GM15510 (cell line): ENCODE measurements around the gene ISM1.

ENCODE experiments used
- POLR2A ChIP-seq: IDR thresholded peaks from 3 replicates; pipeline ENCODE4 v1.6.1; 2011; ENCODE audit warnings: borderline replicate concordance; ENCODE audit not compliant: insufficient read length; ENCODE audit errors: extremely low read depth

The ISM1 gene

DNA sequence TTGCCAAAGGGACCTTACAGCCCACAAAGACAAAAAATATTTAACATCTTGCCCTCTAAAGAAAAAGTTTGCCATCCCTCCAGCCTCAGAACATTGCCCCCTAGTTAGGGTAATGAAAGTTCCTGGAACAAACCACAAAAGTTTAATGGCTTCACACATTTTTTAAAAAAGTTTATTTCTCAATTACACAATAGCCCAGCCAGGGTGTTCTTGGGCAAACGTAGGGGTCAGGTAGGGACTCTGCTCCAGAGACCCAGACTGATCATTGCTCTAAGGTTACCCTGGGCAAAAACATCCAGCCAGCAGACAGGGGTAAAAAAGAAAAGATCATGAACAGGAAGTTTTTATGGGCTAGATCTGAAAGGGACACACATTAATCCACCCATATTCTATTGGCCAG, 4.5 kb upstream of the ISM1 start:
- TF ChIP-seq POLR2A = no peak

GRCh38 chr20:13219327-13220193, 1.5 kb upstream of the ISM1 start:
- TF ChIP-seq POLR2A = no peak

DNA sequence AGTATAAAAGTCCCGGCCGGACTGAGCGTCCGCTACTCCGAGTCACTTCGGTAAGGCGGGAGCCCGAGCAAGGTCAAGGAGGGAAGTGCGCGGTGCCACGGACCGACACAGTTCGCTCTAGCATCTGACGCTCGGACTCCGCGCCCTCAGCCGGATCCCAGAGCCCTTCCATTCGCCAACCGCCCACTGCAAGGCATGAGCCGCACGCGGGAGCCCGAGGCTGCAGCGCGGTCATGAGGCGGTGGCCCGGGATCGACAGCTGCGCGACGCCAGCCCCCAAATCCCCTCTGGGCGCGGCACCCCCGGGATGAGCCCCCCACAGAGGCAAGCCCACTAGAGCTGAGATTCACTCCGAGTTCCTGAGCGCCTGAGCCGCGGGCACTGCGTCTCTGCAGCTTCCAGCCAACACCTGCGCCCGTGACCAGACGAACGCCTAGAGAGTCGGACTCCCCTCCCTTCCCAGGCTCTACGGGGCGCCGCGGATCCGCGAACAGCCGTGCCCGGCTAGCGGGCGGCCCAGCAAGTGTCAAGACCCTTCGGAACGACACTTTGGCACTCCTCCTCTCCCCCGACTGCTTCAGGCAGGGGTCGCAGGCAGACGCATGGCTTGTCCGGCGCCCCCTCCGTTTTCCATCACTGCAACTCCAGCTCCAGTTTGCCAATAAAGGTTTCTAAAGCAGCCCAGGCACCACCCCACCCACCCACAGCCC, 725 bp upstream of the ISM1 start:
- no peak for TF ChIP-seq POLR2A

GRCh38 chr20:13221313-13221672, 219 bp downstream of the ISM1 start:
- TF ChIP-seq POLR2A = no peak

DNA sequence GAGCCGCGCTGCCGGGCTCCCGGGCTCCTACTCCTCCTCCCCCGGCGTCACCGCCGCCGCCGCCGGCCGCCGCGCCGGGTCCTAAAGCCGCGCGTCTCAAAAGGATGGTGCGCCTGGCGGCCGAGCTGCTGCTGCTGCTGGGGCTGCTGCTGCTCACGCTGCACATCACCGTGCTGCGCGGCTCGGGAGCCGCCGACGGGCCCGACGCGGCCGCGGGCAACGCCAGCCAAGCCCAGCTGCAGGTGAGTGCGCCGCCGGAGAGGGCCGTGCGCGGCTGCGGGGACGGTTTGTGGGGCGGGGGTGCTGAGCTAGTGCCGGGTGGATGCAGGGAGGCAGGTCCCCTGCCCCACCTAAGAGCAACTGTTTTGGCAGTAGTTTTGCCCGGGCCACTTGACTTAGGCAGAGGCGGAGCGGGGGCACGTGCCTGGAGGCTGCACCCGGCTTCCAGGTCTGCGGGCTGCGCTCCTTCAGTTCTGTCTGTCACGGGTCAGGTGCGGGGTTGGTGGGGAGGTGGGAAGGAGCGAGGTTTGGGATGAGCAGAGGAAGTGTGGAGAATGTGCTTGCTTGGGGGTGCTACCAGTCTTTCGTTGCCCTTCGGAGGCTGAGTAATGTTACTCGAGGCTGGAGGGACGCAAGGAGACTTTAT, 722 bp downstream of the ISM1 start:
- no peak for TF ChIP-seq POLR2A

- no peak for TF ChIP-seq POLR2A
These were observed 1.2 kb downstream of the ISM1 start for GRCh38 chr20:13222319-13222716.

- no peak for TF ChIP-seq POLR2A
These were observed 2.9 kb downstream of the ISM1 start for GRCh38 chr20:13223736-13224520.

DNA sequence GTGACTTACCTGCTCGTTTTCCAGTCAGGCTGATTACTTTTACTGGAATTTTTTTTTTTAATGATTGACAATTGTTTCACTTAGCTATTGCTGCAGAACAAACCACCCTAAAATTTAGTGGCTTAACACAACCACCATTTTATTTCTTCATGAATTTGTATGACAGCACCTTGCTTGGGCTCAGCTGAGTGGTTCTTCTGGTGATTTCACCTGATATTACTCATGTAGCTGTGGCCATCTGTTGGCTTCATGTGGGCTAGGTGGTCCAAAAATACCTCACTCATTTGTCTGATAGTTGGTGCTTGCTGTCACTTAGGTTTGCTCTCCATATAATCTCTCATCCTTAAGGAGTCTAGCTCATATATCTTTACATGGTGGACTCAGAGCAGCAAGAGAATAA, 5.3 kb downstream of the ISM1 start:
- TF ChIP-seq POLR2A = no peak

GRCh38 chr20:13228771-13229170, 7.7 kb downstream of the ISM1 start:
- no peak for TF ChIP-seq POLR2A

- TF ChIP-seq POLR2A = no peak
These were observed 8.5 kb downstream of the ISM1 start for GRCh38 chr20:13229538-13229937.

- no peak for TF ChIP-seq POLR2A
These were observed 10.1 kb downstream of the ISM1 start for GRCh38 chr20:13231031-13231752.

DNA sequence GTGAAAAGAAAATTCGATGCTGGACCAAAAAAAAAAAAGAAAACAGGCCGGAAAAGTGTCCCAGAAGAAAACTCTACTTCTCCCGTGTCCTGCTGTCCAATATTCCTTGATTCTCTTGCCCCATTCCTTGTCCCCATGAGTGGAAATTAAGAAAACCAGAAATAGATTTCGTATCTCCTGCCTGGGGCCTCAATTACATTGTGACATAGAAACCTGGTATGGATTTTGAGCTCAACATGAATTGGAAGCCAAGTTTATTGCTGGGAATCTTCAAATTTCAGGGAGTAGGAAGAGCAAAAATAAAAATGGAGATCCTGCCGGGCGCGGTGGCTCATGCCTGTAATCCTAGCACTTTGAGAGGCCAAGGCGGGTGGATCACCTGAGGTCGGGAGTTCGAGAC, 11.9 kb downstream of the ISM1 start:
- no peak for TF ChIP-seq POLR2A

- TF ChIP-seq POLR2A = no peak
These were observed 13.9 kb downstream of the ISM1 start for GRCh38 chr20:13234961-13235360.
